Fibroblast of villous mesenchyme (primary cell): ENCODE data around the gene RPTOR. TPM values are rescaled to one million over a fixed set of nuclear protein-coding genes. Genes with fewer than 3 reads are reported as not detected.
A peak's percentile ranks its signal among the peaks of the same experiment; 100 is the strongest.

Experiments
- DNase-seq: peaks from one replicate; pipeline ENCODE4 v3.0.0-alpha.2; 2010; ENCODE audit warnings: low read depth
- H3K4me3 ChIP-seq: 2 replicates; pipeline ENCODE4 v1.5.1; 2011; ENCODE audit warnings: low read depth, mild to moderate bottlenecking, low read length
- total RNA-seq: library from RNA; depleted of rRNA; stranded (reverse); fragments of >200 nt; gene quantifications from 2 replicates; pipeline ENCODE4 v1.2.3, GENCODE V29; 2012
- TF ChIP-seq, protein P1 (sequence below): IDR thresholded peaks from 2 replicates; pipeline ENCODE4 v1.5.1; 2012; ENCODE audit warnings: low read depth, mild to moderate bottlenecking, low read length; ENCODE audit not compliant: insufficient read depth

RPTOR gene
- total RNA-seq, 1 donor = 35.8 TPM

DNA sequence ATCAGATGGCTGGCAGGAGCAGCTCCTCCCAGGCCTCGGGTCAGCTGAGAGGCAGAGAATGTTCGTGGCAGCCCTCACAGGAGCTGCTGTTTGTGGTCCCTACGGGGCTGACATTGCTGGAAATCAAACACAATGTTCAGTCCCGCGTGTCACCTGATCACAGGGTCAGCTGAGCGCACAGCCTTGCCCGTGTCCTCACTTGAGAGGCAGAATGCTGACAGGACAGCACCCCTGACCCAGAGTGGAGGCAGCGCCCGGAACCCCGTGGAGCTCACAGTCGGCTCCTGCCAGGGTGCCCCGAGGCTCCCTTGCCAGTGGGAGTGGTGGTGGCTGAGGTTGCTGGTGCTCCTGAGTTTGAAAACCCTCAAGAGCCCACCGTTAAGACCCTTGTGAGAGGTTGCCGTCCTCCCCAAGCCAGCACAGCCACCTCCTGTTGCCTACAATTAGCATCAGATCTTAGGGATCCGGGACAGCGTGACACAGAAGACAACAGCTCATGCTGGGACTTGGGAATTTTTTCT, 443.4 kb downstream of the RPTOR start:
- no peak for DNase-seq
- H3K4me3 ChIP-seq = no peak overlapping the region
- TF ChIP-seq, protein P1, sequence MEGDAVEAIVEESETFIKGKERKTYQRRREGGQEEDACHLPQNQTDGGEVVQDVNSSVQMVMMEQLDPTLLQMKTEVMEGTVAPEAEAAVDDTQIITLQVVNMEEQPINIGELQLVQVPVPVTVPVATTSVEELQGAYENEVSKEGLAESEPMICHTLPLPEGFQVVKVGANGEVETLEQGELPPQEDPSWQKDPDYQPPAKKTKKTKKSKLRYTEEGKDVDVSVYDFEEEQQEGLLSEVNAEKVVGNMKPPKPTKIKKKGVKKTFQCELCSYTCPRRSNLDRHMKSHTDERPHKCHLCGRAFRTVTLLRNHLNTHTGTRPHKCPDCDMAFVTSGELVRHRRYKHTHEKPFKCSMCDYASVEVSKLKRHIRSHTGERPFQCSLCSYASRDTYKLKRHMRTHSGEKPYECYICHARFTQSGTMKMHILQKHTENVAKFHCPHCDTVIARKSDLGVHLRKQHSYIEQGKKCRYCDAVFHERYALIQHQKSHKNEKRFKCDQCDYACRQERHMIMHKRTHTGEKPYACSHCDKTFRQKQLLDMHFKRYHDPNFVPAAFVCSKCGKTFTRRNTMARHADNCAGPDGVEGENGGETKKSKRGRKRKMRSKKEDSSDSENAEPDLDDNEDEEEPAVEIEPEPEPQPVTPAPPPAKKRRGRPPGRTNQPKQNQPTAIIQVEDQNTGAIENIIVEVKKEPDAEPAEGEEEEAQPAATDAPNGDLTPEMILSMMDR = no peak

DNA sequence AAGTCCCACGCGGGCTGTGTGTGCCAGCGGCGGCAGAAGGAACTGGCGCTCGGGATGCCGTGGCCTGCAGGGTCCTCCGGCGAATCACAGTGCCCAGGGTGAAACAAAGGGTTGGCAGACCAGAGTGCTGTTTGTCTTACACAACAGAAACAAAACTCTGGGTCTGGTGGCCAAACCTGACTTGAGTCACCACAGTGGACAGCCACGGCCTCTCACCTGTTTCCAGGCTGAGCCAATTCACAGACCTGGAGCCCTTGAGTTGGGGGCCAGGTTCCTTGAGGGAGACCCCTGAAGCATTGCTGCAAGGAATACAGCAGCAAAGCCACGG, 444.9 kb downstream of the RPTOR start:
- TF ChIP-seq, protein P1 = no peak
- no peak overlapping the region for H3K4me3 ChIP-seq
- DNase-seq = no peak

DNA sequence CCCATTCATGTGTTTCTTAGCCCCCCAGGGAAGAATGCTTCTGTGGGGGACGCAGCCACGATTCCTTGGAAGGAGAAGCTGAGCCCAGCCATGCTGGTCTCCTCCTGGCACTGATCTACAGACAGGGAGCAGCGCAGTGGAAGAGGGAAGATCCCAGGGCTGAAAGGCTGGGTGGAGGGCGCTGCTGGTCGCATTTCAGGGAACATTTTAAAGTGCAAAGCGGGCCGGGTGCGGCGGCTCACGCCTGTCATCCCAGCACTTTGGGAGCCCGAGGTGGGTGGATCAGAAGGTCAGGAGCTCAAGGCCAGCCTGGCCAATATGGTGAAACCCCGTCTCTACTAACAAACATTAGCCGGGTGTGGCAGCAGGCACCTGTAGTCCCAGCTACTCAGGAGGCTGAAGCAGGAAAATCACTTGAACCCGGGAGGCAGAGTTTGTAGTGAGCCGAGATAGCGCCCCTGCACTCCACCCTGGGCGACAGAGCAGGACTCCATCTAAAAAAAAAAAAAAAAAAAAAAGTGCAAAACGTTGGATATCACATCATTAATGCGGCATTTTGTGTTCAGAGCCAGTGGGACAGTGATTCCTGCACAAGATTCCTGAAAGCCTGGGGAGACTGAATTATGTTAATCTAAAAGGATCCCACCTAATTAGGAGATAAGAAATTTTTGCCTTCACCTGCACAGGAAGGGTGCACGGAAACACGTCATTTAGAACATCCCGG, 446.4 kb downstream of the RPTOR start:
- DNase-seq = no peak
- TF ChIP-seq, protein P1 = no peak
- H3K4me3 ChIP-seq = peak overlapping the region; percentile 74

DNA sequence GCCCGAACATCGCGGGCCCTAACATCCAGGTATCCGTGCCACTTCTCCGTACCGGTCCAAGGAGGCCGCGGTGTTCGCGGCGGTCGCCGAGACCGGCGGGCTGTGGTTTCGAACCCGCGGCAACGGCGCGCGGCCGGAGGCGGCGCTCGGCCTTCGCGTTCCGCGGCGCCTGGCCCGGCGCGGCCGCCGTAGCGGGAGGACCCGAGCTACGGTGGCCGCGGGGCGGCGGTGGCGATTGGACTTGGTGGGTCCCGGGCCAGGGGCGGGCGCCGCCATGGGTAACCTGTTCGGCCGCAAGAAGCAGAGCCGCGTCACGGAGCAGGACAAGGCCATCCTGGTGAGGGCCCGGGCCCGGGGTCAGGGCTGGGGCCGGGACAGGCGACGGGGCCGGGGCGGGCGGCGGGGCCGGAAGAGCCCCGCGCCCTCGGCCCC, 447.0 kb downstream of the RPTOR start, which contains the start of gene CHMP6:
Gene CHMP6 (plus strand): TSS at position 197 of the 432 bp plus-strand sequence. CDS start 78 bp downstream, at position 275.
- H3K4me3 ChIP-seq = peak within 1 kb of the TSS; percentile 74
- DNase-seq = peak; percentile 77
- TF ChIP-seq, protein P1 = no peak

DNA sequence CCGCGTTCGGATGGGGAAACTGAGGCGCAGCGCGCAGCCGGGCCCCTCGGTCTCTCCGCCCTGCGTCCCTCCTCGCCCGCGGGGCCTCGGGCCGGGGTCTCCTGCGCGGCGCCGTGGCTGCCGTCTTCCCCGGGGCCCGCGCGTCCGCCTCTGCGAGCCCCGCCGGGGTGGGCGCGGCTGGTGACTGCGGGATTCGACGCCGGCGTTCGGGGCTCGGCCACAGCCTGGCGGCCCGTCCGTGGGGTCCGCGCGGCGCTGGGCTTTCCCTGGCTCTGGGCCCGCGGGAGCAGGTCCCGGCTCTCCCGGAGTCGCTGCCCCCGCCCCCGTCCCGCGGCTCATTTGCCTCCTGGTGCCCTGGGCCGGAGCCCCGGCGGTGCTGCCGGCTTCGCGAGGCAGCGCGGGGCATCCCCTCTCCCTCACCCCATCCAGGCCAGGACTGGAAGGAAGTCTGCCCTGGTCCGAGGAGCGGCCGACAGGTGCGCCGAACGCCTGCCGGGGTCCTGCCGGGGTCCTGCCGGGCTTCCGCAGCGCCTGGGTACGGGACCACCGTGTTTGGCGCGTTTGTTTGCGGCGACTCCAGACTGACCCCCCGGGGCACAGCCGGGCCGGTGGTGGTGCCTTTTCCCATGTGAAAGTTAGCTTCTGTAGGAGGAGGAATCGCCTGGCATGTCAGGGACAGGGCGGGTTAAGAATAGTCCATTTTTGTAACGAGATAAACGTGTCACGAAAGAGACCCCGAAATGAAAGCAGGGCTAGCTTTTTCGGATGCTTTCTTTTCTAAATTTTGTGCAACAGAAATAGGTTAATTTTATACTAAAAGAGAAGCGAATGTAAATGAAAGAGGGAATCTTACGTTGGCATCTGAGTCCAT, 447.7 kb downstream of the RPTOR start:
- peak overlapping the region; percentile 74 for H3K4me3 ChIP-seq
- DNase-seq = no peak
- TF ChIP-seq, protein P1 = no peak

DNA sequence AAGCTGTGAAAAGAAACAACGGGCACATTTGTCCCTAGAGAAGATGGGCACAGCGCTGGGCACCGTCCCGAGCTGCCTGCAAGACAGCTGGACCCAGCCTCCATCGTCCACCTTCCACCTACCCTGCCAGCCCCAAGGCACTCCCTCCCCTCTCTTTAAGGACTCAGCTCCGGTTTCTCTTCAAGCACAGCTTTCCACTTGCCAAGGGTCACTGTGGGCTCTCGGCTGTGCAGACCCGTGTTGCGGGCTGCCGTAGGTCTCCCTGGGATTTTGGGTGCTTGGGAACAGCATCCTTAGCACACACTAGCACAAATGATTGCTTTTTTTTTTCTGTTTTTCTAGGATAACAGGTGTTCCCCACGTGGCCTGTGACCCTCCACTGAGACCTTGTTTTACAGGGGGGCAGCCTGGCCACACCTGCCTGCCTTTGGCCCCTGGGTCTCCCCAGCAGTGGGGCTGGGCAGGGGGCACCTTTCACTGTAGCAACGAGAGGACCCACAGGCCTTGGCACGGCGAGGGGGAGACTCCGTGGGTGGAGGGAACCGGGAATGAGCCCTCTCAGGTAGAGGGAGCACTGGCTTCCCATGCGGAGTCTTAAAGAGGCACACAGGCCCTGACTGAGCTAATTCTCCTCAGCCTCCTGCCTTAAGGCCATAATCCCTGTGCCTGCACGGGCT, 448.4 kb downstream of the RPTOR start:
- DNase-seq = no peak
- TF ChIP-seq, protein P1 = no peak
- peak overlapping the region; percentile 74 for H3K4me3 ChIP-seq
